Measurements from ENCODE around the gene ZNF552.
"Not testable (repeated sequence)": the region's sequence is repeated elsewhere in the genome, so short reads cannot be mapped to it uniquely, and the experiment has no call there.

DNA sequence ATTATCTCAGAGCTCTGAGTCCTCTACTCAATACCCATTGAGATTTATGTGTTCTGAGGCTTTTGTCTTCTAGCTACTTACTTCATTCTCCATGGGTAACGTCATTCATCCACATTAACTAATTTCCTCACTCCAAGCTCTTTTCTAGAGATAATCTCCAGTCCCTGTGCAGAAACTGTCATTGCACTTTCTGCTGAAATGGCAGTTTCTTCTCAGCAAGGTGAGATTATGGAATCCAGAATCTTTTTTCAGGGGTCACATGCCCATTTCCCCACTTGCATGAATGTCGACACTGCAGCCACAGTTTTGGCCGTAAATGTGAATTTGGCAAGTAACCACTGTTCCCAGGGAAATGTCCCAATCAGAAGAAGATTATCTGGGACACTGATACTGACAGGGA lies 47.6 kb upstream of the ZNF552 start:
- not testable (repeated sequence) for TF ChIP-seq CTCF (conservative IDR thresholded peaks at IDR 0.05 in 1 of 2, IDR thresholded peaks at IDR 0.05 in 1 of 2; ENCODE audit: extremely low read depth in 1 of 2, insufficient read depth in 1 of 2, low read depth in 1 of 2, low read length in 2 of 2); EZH2 (IDR thresholded peaks at IDR 0.05; ENCODE audit: borderline replicate concordance, low read length)
